Stimulated activated CD4-positive, alpha-beta T cell treated with anti-CD3 and anti-CD28 coated beads, TNF-alpha, amount 100 ng/mL, for 1 hour (primary cell): ENCODE measurements around the gene SFT2D2.

Experiments used
- DNase-seq, 3 donors: peaks; one replicate each; pipeline ENCODE4 v3.0.0-alpha.2; 2020; ENCODE audit warnings: low read depth in 3 of 3, low spot score in 1 of 3

SFT2D2 gene

GRCh38 chr1:168263130-168263529 lies 37.3 kb downstream of the SFT2D2 start:
- no peak for DNase-seq

GRCh38 chr1:168264296-168264695 lies 38.5 kb downstream of the SFT2D2 start:
- no peak for DNase-seq

- no peak for DNase-seq
Measured at GRCh38 chr1:168265596-168265995, 39.8 kb downstream of the SFT2D2 start.

DNA sequence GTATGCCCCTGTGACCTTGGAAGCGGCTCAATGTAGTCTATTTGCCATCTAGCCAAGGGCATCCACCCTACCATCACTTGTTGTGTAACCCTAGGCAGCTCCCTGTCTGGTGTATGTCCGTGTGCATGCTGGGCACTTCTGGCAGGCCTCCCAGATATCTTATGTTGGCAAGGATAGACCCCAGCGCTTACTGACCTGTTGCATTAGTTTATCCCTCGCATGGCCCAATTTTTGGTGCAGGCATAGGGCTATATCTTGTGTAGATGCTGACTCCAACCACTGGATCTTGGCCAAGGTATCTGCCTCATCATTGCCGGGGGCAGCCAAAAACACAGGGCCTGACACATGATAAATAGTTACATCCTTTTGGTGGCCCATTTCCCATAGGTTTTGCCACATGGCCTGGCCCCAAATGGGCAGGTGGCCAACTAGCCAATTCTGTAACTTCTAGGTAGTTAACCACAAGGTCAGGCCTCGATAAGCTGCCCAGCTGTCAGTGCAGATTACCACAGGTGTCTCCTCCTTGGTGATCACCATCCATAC lies 40.9 kb downstream of the SFT2D2 start:
- no peak for DNase-seq

- no peak for DNase-seq
Measured at GRCh38 chr1:168271636-168272035, 45.8 kb downstream of the SFT2D2 start.

DNA sequence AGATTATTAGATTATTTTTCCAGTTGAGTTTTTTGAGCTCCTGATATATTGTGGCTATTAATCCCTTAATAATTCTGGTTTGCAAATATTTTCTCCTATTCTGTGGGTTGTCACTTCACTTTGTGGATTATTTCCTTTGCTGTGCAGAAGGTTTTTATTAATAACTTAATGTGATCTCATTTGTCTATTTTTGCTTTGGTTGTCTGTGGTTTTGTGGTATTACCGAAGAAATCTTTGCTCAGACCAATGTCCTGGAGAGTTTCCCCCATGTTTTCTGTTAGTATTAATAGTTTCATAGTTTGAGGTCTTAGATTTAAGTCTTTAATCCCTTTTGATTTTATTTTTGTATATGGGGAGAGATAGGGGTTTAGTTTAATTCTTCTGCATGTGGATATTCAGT lies 47.8 kb downstream of the SFT2D2 start:
- DNase-seq = no peak

DNA sequence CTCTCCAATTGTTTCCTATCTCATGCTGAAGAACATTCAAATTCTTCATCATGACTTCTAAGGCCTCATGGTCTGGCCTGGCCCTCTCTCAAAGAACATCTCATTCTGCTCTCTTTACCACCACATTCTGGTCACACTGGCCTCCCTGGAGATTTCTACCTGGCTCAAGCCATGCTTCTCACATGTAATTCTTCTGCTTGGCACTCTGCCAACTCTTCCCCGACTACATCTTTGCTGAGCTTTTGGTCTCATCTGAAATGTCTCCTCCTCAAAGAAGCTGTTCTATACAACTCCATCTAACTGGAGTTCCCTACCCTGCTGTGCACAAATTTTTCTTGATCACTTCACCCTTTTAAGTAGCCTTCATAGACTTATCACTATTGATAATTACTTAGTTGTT lies 53.4 kb downstream of the SFT2D2 start:
- no peak for DNase-seq

- DNase-seq = no peak
Measured at GRCh38 chr1:168280296-168280927, 54.6 kb downstream of the SFT2D2 start, which contains the start of gene TBX19. TSS of gene TBX19 (plus strand) at chr1:168280877. CDS start at chr1:168281091, 214 bp downstream.

- no peak for DNase-seq
Measured at GRCh38 chr1:168281603-168282325, 56.0 kb downstream of the SFT2D2 start.

DNA sequence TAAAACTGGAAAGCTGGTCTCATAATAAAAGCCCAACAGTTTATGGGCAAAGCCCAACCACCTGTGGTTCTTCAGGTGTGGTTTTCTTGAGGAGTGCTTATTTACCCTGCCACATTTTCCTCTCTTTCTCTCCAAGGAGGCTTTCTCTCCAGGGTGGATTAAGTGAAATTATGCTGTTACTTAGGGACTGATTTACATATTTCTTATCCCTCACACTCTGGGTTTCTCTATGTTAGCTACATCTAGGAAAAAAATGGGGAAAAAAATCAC lies 59.7 kb downstream of the SFT2D2 start:
- no peak for DNase-seq

DNA sequence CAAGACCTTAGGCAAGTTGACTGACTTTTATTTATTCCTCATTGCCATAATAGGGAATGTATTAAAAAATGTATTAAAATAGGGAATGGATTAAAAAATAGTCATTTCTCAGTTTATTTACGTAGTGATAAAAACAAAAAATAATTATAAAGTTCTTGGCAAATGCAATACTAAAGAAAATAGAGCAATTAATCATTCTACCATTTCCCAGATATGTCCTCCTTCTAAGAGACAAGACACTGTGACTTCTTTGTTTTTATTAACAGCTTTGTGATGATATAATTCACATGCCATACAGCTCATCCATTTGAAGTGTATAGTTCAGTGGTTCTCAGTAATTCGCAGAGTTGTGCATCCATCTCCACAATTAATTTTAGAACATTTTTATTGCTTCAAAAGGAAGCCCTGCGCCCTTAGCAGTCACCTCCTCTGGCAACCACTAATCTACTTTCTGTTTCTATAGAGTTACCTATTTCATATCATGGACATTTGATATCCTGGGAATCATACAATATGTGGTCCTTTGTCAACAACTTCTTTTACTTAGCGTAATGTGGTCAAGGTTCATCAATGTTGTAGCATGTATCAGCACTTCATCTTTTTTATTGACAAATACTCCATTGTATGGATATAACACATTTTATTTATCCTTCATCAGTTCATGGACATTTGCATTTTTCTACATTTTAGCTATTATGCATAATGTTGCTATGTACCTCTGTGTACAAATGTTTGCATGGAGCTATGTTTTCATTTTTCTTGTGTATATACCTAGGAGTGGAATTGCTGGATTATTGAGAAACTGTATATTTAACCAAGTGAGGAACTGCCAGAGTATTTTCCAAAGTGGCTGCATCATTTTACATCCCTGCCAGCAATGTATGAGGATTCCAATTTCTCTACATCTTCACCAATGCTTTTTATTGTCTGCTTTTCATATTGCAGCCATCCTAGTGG lies 60.4 kb downstream of the SFT2D2 start:
- no peak for DNase-seq

- no peak for DNase-seq
Measured at GRCh38 chr1:168287237-168287664, 61.4 kb downstream of the SFT2D2 start.

DNA sequence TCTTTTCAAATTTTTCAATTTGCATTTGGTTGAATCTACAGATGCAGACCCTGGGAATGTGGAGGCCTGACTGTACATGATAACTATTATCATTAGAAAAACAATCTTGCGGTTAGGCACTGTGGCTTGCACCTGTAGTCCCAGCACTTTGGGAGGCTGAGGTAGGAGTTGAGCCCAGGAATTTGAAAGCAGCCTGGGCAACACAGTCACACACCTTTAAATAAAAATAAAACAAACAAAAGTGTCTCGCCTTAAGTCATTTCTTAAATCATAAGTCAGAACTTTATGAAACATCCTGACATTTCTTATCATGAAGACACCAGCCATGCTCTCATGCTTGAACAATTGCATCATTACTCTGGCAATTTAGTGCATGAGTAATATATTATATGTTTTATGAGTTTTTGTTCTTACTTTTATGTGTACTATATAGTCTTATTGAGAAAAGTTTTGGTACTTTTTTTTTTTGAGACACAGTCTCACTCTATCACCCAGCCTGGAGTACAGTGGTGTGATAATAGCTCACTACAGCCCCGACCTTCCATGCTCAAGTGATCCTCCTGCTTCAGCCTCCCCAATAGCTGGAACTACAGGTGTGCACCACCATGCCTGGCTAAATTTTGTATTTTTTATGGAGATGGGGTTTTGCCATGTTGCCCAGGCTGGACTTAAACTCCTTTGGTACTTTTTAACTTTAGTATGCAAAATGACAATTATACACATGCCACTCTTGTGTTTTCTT lies 62.7 kb downstream of the SFT2D2 start:
- DNase-seq = no peak

GRCh38 chr1:168291222-168291837 lies 65.5 kb downstream of the SFT2D2 start:
- DNase-seq = no peak

DNA sequence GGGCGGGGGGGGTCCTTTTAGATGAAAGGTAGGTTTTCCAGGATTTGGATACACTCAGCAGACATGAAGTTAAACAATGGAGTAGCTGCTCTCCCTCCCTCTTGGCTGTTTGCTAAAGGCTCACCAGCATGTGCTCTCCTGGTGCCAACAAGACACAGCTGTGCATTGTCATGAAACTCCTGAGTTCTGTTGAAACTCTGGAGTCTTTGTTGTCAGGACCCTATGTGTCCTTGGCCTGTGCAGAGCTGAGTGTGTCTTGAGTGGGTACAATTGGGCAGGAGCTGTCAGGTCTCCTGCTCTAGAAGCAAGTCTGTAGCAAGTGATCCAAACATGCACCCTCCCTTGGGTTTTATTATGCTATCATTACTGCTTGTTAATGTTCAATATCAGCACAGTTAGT lies 67.6 kb downstream of the SFT2D2 start:
- DNase-seq = no peak

DNA sequence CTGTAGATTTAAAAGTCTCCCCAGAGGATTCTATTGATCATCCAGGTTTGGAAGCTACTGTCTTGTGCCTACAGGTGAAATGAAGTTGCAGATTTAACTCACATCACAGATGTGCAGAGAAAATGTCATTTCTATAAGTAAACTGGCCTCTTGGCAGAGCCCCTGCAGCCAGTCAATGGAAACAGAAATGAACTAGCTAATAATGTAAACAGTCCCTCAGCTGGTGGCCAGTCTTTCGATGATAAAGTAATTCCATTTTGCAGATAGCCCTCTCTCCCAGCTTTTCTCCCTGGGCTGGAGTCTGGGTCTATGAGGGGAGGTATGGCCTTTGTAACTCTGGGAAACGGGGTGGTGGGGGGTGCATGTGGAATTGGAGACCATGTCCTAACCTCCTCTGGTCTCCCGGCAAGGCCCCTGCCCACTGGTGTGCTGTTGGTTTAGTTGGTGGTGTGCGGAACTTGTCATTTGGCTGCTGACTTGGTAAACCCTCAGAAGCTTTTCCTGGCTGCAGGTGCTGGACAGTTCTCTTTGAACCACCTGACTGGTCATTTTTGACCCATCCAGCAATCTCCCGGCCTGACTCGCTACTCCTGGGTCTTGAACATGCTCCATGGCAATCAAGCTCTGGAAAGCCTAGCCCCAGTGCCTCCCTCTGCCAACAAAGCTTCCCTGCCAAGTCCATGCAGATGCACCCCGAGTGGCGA lies 69.8 kb downstream of the SFT2D2 start:
- no peak for DNase-seq

DNA sequence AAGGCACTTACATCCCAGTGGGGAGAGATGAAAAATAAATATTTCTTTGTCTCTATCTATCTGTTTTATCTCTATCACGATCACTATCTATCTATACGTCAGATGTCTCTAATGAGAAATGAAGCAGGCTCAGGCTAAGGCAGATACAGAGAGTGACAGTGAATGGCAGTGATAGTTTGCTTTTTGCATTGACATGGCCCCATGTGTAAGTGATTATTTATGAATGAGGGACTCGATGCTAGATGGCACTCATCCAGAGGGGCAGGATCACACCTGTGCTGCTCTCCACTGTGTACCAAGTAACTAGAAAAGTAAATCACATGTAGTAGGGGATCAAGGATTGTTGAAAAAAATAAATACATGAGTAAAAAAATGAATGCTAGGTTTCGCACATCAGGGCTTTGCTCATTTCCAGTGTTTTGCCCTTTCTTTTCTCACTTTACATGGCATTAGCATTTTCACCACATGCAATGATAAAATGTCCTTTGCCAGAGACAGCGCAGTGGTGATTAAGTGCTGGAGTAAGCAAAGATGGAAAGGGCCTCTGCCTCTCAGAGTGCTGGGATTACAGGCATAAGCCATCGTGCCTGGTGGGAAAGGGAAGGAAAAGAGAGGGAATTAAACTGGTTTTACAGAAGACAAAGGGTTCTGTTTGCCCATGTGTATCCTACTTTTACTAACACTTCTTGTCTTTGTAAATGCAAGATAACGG lies 71.4 kb downstream of the SFT2D2 start:
- no peak for DNase-seq

DNA sequence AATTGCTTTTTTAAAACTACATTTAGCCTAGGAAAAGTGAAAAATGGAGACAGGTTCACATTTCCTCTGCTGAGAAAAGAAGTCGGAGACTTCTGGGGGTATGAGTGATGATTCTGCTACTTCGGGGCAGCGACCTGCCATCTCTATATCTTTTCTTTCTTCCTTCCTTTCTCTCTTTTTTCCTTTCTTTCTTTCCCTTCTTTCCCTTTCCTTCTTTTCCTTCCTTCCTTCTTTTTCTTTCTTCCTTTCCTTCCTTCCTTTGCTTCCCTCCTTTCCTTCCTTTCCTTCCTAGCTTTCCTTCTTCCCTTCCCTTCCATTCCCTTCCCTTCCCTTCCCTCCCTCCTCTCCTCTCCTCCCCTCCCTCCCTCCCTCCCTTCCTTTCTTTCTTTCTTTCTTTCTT lies 72.6 kb downstream of the SFT2D2 start:
- no peak for DNase-seq

DNA sequence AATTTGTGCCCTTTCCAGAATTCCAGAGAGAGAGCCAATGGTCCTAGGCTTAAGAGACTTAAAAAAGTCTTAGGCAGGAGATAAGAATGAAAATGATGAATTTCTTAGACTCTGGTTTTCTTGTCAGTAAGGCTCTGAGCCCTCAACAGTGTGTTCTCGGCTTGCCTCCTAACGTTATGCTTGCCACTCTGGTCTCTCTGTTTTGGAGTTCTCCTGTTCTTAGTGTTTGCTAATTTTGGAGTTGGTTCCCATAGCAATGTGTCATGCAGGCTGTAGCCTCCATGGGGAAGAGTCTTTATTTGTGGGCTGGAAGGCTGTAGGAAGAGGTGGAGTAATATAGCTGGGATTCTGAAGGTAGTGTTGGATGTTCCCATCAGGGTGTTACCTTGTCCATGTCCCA lies 74.8 kb downstream of the SFT2D2 start:
- no peak for DNase-seq
